HG02938 (cell line): Measurements from ENCODE around the gene GNAZ.

Source experiments
- ATAC-seq: cut with Tn5 transposase; IDR thresholded peaks from one replicate; pipeline ENCODE4 v1.9.1; 2021; ENCODE audit warnings: mild to moderate bottlenecking, moderate library complexity; ENCODE audit not compliant: unreplicated experiment

GNAZ gene

DNA sequence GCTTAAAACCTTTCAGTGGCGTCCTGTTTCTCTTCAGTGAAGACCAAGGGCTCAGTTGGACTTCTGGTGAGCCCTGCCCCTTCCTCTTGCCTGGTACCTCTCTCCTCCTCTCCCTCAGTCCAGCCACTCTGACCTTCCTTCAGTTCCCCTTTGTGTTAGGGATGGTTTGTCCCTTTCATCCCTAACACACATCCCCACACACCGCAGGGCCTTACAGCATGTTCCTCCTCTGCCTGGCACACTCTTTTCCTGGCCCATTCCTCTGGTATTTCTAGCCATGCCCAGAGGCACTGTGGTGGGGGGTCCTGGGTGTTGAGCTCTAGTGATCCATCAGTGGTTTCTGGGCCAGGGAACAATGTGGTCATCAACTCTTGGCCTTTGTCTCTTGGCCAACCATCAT lies 21.4 kb downstream of the GNAZ start:
- no peak for ATAC-seq

DNA sequence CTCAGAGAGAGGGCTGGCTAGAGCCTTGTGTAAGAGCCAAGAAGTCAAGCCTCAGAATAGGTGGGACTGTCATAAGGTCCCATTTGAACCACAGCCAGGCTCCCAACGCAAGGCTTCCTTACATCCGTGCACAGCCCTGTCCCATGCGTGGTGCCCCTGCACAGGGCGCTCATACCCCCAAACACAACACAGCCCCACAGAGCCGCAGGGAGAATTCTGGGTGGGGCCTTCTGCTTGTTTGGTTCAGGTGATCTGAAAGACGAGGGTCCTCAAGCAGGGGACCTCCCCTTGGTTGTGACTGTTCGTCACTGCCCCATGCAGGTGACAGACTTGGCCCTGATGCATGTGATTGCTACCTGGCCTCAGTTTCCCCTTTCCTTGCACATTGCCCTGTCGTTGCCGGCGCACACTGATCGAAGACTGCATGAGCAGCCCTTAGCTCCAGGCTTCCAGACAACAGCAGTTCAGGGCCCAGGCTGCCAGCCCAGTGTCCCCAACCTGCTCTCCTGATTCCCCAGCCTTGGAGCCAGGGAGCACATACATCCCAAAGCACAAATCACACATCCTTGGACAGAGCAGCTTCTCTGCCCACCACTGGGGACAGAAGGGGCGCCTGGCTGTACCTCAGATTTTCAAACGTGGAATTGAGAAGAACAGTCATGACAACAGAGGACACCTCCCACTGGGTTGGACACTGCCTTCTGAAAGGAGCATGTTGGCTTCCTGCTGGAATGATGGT lies 22.1 kb downstream of the GNAZ start:
- ATAC-seq: no peak

DNA sequence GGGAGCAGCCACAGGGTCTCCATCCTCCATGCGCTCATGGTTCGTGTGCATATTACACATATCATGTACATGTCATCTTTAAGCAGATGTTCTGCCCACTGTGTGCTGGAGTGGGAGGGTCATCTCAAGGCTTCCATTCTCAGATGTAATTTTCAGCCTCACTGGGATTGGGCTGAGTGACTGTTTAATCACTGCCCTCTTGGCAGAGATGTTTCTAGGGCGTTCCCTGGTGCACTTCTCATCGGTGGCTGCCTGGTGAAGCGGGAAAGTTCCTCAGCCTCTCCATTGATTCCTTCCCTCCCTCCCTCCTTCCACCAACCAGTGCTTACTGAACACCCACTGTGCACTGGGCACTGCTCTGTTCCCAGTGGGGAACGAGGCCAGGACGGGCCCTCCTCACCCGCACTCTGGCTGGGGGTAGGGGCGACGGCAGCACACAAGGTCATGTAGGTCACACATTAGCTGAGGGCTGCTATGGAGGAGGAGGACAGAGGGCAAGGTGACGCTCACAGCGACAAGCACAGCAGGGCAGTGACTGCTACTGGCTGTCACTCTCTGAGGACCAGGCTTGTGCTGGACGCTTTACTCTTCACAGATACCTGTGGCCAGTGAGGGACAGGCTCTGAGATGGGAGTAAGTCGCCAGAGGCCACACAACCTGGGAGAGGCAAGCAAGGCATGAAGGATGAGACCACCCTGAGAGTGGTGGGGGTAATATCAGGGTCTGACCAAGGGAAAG lies 22.9 kb downstream of the GNAZ start:
- ATAC-seq: no peak

DNA sequence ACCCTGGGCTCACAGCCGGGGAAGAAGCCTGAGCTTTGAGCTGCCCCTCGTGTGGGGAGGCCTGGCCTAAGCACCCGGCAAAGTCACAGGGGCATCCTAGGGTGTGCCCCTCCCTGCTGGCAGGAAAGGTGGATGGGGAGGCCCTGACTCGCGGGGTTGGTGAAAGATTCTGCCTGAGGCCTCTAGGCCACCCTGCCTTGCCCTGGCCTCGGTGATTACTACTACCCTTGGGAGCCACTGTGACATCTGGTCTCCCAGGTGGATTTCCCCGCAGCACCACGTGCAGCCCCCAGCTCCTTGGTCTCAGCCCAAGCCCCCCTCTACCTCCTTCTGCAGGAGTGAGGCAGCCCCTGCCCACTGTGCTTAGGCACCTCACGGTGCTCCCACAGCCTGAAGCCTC lies 23.9 kb downstream of the GNAZ start:
- ATAC-seq: no peak

DNA sequence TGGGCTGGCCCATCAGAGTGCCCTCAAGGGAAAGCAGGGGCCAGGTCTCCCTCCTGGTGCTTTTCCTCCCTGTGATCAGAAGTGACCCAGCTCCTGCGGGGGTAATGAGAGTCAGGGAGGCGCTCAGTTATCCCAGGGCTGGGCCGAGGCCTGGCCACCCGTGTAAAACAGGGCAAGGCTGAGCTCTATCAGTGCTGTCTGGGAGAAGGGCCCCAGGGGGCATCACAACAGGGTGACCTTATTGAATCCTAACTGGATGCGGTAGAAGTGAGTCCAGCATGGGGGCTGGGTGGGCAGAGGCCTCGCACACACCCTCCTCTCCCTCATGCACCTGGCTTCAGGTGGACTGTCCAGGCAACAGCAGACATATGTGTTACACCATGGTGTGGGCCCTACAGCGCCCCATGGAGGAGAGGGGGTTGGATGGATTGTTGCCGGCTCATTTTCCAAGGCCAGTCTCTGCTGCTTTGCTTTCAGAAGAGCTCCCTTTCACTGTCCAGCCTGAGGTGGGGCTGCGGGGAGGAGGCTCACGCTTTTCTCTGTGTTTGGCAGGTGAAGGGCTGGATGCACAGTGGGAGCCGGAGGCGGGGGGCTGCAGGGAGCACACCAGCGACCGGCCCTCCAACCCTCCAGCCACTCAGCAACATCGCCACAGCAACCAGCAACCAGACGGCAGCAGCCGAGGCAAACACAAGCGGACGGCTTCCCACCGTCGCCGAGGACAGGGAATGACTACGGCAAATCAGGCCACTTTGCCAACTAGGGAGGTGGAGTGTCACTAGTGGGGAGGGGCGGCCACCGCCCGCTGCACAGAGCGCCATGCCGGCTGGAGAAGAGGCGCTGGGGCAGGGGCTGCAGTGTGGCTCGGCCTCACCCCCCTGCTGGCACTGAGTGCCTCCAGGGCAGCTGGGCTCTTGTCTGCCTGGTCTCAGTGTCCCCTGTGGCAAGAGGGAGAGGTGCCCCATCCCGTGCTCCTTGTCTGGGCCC lies 24.7 kb downstream of the GNAZ start:
- ATAC-seq: no peak

DNA sequence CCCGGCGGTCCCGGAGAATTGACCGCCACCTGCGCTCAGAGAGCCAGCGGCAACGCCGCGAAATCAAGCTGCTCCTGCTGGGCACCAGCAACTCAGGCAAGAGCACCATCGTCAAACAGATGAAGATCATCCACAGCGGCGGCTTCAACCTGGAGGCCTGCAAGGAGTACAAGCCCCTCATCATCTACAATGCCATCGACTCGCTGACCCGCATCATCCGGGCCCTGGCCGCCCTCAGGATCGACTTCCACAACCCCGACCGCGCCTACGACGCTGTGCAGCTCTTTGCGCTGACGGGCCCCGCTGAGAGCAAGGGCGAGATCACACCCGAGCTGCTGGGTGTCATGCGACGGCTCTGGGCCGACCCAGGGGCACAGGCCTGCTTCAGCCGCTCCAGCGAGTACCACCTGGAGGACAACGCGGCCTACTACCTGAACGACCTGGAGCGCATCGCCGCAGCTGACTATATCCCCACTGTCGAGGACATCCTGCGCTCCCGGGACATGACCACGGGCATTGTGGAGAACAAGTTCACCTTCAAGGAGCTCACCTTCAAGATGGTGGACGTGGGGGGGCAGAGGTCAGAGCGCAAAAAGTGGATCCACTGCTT lies 25.5 kb downstream of the GNAZ start:
- no peak for ATAC-seq

DNA sequence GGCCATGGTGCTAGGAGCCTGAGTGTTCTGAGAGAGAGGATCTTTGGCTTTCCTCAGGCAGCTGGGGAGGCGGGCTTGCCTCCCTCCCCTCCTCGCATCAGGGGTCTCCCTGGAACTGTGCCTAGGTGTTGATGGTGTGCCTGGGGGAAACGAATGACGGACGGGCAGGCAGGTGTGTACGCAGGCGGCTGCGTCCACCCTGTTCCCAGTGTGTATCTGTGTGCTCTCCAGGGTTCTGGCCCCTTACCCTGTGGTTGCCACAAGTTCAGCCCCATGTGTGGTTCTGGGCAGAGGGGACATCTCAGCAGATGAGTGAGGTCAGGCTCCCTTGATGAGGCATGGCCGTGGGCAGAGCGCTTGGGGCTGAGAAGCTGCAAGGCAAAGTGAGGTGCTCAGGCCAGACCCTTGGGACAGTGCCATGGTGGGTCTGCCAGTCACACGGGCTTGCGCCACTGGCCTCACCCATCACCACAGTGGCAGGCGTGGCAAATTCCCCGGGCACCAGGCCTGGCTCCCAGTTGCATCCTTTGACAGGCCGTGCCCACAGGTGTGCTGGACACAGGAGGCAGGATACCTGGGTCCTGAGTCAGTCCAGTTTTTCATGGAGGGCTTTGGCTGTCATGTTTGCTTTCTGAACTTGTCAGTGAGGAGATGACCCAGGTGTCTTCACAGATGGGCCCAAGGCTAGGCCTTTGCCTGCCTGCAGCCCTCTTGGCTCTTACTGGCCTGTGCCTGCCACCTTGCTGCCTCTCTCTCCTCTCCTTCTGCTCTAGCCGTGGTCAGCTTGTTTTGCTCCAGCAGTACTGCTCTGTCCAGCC lies 27.3 kb downstream of the GNAZ start:
- ATAC-seq: no peak

DNA sequence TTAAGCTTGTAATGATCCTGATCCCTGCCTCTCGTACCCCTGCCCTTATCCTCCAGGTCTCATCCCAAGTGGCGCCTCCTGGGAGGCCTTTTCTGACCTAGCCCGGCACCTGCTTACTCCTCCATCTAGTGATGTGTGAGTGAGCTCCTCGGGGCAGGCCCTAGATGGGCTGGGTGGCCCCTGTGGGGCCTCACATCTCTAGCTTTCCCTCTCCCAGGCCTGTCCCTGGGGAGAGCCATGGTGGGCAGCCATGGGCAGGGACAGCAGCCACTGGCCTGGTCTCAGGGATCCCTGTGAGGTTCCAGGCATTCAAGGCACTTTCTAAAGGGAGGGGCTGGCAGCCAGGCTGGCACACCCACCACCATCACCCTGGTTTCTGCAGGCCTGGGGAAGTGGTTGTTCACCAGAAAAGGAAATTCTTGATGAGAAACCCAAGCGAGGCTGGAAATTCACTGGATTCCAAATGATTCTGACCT lies 27.9 kb downstream of the GNAZ start:
- no peak for ATAC-seq

DNA sequence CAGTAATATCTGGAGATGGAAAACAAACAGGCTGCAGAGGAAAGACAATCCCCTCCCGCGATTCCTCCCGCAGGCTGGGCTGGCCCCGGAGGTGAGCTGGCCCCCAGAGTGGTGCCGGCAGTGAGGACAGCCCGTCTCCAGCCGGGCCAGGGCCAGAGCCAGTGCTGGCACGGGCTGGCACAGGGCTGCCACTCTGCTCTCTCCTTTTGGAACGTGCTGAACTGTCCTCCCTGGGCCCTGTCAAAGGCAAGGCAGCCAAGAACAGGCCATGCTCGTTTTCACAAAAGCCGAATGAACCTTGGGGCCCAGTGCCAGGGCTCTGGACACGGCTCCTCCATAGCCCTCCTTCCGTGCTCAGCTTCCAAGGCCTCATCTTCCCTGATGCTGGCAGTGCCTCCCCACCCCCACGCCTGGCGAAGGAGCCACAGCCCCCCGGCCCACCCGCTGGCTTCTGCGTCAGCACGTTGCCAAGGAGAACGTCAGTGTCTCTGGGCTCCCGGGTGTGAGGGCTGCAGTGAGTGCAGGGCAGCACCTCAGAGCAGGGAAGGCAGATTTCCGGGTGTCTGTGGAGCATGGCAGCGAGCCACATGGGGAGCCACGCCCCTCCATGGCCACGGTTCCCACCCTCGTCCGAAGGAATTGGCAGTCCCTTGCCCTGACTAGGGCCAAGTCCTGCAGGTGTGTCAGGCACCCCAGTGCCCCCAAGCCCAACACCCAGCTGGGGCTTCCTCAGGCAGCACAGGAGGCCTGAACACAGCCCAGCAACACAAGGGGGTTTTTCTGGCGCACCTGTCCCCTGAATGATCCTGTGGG lies 28.6 kb downstream of the GNAZ start:
- ATAC-seq: no peak

DNA sequence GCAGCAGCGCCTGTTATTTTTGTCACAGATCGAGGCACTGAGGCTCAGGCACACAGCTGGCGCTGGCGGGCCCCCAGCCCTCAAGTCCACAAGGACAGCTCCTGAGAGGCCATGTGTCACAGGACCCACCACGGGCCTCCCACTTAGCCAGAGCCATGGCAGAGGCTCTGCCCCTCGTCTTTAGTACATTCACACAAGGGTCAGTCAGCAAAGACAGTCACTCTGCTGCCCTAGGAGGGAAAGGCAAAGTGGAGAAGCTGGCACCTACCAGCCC lies 29.1 kb downstream of the GNAZ start:
- ATAC-seq: no peak

DNA sequence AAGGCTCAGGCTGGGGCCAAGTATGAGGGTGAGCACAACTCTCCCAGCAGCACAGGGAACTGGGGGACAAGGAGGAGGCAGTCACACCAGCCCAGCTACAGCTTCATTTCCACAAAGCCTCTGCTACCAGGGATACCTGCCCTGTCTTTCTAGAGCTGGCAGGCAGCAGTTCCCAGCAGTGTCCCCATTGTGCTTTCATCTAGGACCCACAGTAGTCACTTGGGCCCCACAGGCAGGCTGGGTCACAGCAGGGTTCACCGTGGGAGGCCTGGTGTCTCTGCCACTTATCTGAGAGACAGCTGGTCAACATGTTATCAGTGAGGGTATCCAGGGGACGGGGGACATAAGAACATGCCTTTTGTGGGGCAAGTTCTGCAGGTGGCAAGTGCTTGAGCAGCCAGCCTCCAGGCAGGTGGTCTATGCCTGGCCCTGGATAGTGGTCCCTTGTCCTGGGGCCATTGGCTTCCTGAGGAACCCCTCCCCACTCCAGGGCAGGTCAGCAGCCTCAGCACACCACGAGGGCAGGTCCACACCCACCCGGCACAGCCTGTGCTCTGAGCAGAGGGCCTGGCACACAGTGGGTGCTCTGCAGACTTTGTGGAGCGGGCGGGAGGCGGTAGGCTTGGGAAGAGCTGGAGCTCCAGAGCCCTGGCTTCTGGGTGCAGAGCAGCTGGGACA lies 29.9 kb downstream of the GNAZ start:
- no peak for ATAC-seq

DNA sequence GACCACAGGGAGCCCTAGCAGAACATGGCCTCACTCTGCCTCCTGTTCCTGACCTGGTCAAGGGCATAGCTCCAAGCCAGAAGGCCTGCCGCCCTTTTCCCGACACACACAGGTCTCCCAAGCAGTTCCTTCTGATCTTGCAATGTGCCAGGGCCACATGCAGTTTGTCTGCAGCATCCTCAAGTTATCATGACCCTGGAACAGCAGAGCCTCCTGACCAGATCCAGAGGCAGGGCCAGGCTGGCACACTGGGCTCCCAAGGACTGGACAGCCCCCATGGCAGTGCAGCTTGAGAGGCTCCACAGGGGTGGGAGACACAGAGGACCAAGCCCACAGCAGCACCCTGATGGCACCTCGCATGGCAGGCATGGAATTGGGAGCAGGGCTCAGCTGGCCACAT lies 31.2 kb downstream of the GNAZ start:
- ATAC-seq: no peak

DNA sequence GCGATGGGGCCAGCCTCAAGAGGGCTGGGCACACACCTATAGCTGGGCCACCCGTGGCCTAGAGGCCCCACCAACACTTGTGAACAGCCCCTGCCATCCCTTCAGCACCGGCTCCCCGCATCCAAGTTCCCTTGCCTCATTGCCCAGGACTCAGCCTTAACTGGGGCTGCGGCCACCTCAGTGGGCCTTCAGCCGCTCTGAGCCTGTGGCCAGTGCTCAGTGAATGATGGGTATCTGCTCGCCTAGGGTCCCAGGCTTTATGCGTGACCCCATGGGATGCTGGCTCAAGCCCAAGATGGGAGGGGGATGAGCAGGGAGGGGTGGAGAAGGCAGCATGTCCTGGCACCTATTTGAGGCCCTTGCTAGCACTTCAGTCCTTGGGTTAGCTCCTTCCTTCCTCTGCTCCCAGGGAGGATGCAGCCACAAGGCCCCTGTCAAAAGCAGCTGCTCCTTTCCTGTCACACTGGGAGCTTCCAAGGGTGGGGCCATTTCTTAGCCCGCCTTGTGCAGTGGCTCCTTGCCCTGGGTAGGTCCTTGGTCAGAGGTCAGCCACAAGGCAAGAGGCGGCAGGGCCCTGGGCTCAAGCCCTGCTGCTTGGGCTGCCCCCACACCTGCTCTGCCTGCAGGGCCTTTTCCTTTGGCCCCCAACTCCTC lies 31.8 kb downstream of the GNAZ start:
- ATAC-seq: no peak

DNA sequence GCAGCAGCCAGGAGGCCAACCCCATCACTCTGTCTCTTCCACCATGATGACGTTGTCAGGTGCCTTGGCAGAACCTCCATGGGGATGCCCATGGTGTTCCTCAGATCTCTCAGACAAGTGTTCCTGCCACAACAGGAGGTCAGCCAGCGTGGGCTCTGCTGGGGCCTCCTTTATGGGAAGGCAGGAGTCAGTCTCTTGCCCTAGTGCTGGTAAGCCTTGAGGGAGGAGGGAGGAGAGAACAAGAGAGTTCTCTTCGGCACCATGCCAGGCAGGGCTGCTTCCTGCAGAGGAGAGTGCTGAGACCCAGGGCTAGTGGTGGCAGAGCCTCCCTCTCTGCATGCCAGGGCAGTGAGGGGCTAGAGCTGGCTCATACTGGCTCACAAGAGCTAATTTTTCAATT lies 32.5 kb downstream of the GNAZ start:
- no peak for ATAC-seq

DNA sequence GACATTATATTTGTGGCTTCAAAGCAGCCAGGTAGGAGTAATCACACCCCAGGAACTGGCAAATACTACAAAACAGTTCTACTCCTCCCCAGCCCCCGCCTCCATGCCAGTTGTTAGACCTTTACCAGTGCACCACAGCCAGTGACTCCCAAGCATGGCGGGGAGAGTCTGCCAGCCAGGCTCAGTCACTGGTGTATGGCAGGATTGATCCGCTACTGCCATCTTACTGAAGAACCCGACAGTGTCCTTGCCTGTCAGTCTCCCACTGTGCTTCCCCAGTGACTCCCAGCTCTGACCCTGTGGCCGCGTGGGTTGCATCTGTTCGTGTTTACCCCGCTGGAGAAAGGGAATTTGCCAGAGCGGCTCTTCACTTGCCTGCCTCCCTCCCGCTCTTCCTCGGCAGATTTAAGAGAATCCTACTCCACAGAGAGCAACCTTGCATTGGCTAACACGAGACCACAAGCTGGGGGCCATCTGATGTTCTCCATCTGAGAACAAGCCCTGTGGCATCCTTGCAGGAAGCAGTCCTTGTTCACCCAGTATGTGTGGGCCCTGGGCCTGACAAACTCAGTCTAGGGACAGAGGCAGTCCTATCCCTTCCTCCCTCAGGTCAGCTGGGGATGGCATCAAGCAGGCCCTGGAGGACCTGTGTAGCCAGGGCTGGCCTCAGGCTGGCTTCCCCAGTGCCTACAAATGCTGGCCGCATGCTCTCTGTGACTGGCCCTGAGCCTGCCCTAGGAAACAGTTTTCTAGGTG lies 33.1 kb downstream of the GNAZ start:
- no peak for ATAC-seq

DNA sequence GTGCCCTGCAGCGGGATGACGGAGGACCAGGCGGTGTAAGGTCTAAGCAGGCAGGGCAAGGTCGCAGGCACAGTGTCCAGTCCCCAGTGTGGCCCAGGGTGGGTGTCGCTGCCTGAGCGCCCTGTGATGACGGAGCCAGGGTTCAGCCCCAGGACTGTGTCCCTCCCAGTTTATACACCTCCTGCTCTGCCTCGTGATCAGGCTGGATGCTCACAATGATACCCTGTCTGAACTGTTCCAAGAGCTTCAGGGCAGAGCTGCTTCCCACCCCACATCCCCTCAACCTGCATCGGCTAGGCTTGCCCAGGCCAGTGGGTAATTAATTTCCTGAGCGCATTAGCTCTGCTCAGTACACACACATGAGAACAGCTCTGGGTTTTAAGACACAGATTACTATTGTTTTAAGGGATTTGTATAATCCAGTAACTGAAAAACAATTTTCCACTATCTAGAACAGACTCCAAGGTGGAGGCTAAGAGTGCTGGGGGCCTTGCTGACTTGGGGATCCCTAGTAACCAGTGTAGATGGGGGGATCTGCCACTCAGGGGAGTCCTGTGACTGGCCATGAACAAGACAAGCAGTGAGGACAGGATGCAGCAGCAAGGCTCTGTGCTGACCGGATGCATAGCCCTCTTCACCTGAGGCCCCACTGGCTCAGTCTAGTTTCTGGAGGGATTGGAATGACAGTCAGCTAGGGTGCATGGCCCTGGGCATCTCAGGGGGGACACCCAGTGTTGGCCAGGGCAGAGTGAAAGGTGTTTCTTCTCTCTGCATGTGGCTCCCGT lies 34.1 kb downstream of the GNAZ start:
- ATAC-seq: no peak

DNA sequence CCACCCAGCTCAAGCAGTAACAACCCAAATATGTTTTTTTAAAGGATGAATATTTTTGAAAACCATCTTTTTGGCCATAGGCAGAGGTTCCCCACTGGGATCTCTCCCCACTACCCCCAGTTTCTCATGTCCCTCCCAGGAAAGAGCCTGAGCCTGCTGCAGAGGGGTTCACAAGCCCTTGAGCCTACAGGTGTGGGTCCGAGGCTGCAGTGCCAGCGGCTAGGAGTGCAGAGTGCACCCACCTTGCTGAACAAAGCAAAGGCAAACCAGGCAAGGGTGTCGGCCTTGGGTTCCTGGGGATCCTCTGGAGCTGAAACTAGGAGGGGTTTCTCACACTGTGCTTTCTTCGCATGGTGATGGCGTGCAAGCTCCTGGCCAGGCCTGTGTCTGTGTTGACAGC lies 35.0 kb downstream of the GNAZ start:
- no peak for ATAC-seq
